Lower leg skin (tissue), 4 donors: ENCODE measurements around the gene DVL3. TPM values are rescaled to one million over a fixed set of nuclear protein-coding genes. Genes with fewer than 3 reads are reported as not detected.
"Not testable (repeated sequence)": the region's sequence is repeated elsewhere in the genome, so short reads cannot be mapped to it uniquely, and the experiment has no call there.

Experiments used
- DNase-seq, 2 donors: peaks; one replicate each; pipeline ENCODE4 v3.0.0-alpha.2; 2019; ENCODE audit warnings: low spot score in 2 of 2
- H3K4me3 ChIP-seq: fragments of 200-600 bp; sonication (generic); 2 replicates; pipeline ENCODE4 v1.5.1; 2017; ENCODE audit warnings: mild to moderate bottlenecking, low read depth; ENCODE audit not compliant: poor library complexity, severe bottlenecking
- POLR2A ChIP-seq, 2 donors: fragments of 450-650 bp; IDR thresholded peaks; one replicate each; pipeline ENCODE4 v1.6.1; 2016 to 2017; ENCODE audit warnings: antibody characterized with exemption in 2 of 2, mild to moderate bottlenecking in 1 of 2, moderate library complexity in 1 of 2
- WGBS, 2 donors: methylation state at CpG; one replicate each; pipeline ENCODE4 v1.1.5; 2018; 5-methylcytosine and 5-hydroxymethylcytosine counted together
- intact Hi-C: fragments of 100-400 bp; cut with DNase I; formaldehyde crosslinking; loops from one replicate; pipeline ENCODE4 v1.15.0; 2023; ENCODE audit warnings: low total_unique reads
- total RNA-seq, 4 donors: library from RNA; depleted of rRNA; stranded (reverse); fragments of >200 nt; gene quantifications; one replicate each; pipeline ENCODE4 v1.1.0, GENCODE V29; 2016
- TF ChIP-seq, protein P1 (sequence below), 3 donors: fragments of 450-650 bp; IDR thresholded peaks; one replicate each; pipeline ENCODE4 v1.5.1; 2016; ENCODE audit warnings: antibody characterized with exemption in 3 of 3, mild to moderate bottlenecking in 3 of 3, moderate library complexity in 2 of 3

Gene DVL3
- 10 to 100 TPM; 37.9 to 81.9 (median 42.4) TPM for total RNA-seq

- 1 to 2% methylated on average over 42 to 51 of the region's 84 CpGs for WGBS, 2 donors
- DNase-seq = peak in 1 of 2 donors; percentile 90
- intact Hi-C loops = no loop called here
- TF ChIP-seq, protein P1, sequence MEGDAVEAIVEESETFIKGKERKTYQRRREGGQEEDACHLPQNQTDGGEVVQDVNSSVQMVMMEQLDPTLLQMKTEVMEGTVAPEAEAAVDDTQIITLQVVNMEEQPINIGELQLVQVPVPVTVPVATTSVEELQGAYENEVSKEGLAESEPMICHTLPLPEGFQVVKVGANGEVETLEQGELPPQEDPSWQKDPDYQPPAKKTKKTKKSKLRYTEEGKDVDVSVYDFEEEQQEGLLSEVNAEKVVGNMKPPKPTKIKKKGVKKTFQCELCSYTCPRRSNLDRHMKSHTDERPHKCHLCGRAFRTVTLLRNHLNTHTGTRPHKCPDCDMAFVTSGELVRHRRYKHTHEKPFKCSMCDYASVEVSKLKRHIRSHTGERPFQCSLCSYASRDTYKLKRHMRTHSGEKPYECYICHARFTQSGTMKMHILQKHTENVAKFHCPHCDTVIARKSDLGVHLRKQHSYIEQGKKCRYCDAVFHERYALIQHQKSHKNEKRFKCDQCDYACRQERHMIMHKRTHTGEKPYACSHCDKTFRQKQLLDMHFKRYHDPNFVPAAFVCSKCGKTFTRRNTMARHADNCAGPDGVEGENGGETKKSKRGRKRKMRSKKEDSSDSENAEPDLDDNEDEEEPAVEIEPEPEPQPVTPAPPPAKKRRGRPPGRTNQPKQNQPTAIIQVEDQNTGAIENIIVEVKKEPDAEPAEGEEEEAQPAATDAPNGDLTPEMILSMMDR (IDR thresholded peaks at IDR 0.05) = no peak
- no peak for TF ChIP-seq POLR2A (IDR thresholded peaks at IDR 0.05)
- H3K4me3 ChIP-seq = peak within 1 kb of the TSS; percentile 65
Observed at GRCh38 chr3:184154885-184155643, at the start of gene DVL3. DVL3 (plus strand) TSS chr3:184155377; CDS start chr3:184155636, 259 bp downstream.

- no peak overlapping the region for H3K4me3 ChIP-seq
- 57 to 59% methylated on average over 7 of the region's 7 CpGs for WGBS, 2 donors
- no peak for DNase-seq
- intact Hi-C loops = no loop called here
- TF ChIP-seq POLR2A (IDR thresholded peaks at IDR 0.05) = no peak
- TF ChIP-seq, protein P1 (IDR thresholded peaks at IDR 0.05) = no peak
Observed at GRCh38 chr3:184110316-184110725, 44.9 kb upstream of the DVL3 start.

GRCh38 chr3:184116017-184116416 is 39.2 kb upstream of the DVL3 start:
- TF ChIP-seq, protein P1 (IDR thresholded peaks at IDR 0.05) = no peak
- no peak for TF ChIP-seq POLR2A (IDR thresholded peaks at IDR 0.05)
- no peak for DNase-seq
- intact Hi-C loops = no loop called here
- WGBS, 2 donors = 86 to 91% methylated on average over 4 of the region's 4 CpGs
- H3K4me3 ChIP-seq = no peak overlapping the region

DNA sequence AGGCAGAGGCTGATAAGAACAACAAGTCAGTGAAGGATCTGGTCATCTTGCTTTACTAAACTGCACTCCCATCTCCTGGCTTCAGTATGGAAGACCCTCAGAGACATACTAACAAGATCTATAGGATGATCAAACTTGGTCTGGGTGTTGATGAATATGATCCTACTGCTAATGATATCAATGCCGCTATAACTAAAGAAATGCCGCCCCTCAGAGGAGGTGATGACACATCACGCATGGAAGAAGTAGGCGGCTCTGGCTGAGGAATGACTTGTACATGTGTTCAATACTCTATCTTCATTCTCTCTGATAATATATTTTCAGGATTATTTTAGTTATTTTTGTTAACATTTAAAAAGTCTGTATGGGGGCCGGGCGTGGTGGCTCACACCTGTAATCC is 37.5 kb upstream of the DVL3 start:
- 91 to 97% methylated on average over 6 of the region's 6 CpGs for WGBS, 2 donors

DNA sequence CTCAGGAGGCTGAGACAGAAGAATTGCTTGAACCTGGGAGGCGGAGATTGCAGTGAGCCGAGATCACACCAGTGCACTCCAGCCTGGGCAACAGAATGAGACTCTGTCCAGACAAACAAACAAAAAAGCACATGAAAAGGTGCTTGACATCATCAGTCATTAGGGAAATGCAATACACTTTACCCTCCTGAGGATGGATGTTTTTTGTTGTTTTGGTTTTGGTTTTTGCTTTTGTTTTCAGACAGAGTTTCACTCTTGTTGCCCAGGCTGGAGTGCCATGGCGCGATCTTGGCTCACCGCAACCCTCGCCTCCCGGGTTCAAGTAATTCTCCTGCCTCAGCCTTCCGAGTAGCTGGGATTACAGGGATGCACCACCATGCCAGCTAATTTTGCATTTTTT is 34.1 kb upstream of the DVL3 start:
- WGBS, 2 donors = 96 to 98% methylated on average over 8 of the region's 8 CpGs
- not testable (repeated sequence) for H3K4me3 ChIP-seq, DNase-seq
- intact Hi-C loops = loop anchor here (10.0 kb wide), 1 partner anchor 236 kb away; the partner anchor contains the start of gene PARL

More for the DNA sequence above, 37.5 kb upstream of the DVL3 start:
- peak in 1 of 2 donors; percentile 5 for DNase-seq
- intact Hi-C loops = no loop called here
- TF ChIP-seq POLR2A (IDR thresholded peaks at IDR 0.05) = no peak
- TF ChIP-seq, protein P1 (IDR thresholded peaks at IDR 0.05) = no peak
- no peak overlapping the region for H3K4me3 ChIP-seq

DNA sequence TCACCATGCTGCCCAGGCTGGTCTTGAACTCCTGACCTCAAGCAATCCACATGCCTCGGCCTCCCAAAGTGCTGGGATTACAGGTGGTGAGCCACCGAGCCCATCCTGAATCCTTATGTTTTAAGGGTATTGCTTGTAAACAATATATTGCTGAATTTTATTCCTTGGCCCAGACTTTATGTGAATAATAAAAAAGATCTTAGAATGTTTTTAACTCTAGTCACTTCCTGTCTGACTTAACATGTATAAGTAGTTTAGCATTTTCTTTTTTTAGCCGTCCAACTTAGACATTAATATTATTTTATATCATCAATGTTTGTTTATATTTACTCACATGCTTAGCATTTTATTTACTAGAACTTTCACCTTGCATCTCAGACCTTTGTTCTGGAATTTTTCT is 29.2 kb upstream of the DVL3 start:
- intact Hi-C loops = loop anchor here (10.0 kb wide), 1 partner anchor 241 kb away; the partner anchor contains the start of gene PARL
- WGBS, 2 donors = 45 to 77% methylated on average over 3 of the region's 3 CpGs
- no peak for DNase-seq
- no peak overlapping the region for H3K4me3 ChIP-seq
- TF ChIP-seq POLR2A (IDR thresholded peaks at IDR 0.05) = no peak
- TF ChIP-seq, protein P1 (IDR thresholded peaks at IDR 0.05) = no peak
